Forelimb muscle (tissue), 1 donor: ENCODE results near the gene RASIP1. TPM values are rescaled to one million over a fixed set of nuclear protein-coding genes. Genes with fewer than 3 reads are reported as not detected.
"Not testable (repeated sequence)": the region's sequence is repeated elsewhere in the genome, so short reads cannot be mapped to it uniquely, and the experiment has no call there.

Experiments used
- DNase-seq: peaks from one replicate; pipeline ENCODE4 v3.0.0-alpha.2; 2013; ENCODE audit warnings: low read depth
- polyA plus RNA-seq: library from polyadenylated mRNA; unstranded; fragments of 120-200 nt; gene quantifications from one replicate; pipeline ENCODE4 v1.2.1, GENCODE V29; 2013; ENCODE audit not compliant: insufficient read length

The RASIP1 gene, protein sequence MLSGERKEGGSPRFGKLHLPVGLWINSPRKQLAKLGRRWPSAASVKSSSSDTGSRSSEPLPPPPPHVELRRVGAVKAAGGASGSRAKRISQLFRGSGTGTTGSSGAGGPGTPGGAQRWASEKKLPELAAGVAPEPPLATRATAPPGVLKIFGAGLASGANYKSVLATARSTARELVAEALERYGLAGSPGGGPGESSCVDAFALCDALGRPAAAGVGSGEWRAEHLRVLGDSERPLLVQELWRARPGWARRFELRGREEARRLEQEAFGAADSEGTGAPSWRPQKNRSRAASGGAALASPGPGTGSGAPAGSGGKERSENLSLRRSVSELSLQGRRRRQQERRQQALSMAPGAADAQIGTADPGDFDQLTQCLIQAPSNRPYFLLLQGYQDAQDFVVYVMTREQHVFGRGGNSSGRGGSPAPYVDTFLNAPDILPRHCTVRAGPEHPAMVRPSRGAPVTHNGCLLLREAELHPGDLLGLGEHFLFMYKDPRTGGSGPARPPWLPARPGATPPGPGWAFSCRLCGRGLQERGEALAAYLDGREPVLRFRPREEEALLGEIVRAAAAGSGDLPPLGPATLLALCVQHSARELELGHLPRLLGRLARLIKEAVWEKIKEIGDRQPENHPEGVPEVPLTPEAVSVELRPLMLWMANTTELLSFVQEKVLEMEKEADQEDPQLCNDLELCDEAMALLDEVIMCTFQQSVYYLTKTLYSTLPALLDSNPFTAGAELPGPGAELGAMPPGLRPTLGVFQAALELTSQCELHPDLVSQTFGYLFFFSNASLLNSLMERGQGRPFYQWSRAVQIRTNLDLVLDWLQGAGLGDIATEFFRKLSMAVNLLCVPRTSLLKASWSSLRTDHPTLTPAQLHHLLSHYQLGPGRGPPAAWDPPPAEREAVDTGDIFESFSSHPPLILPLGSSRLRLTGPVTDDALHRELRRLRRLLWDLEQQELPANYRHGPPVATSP
- polyA plus RNA-seq: 25.9 TPM

DNA sequence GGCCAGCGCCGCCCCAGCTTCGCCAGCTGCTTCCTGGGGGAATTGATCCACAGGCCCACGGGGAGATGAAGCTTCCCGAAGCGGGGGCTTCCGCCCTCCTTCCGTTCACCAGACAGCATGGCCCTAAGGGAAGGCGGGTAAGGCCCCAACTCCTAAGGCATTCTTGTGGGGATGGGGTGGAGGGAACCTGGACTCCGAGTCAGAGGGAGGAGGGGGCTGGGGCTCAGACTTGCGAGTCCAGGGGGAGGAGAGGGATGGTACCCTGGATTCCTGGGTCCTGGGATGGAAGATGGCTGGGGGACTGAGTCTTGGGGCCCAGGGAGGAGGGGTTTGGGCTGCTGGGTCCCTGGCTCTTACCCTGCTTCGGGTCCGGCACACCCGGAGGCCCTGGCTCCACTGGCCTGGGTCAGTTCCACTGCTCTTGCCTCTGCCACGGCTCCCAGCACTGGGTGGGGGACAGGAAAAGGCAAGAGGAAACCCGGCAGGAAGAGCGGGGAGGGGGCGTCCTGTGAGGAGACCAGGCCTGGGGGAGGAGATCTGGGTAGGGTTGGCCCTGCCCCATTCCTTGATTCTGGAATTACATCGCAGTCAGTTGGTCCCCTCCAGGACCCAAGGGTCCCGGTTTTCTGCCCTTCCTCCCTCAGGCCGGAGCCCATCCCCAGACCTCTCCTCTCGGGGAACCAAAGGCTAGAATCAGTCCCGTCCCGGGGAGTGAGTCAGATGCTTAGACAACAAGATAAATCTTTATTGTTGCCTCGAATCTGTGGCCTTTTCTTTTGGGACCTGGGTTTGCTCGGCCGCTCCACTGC lies at the start of gene RASIP1:
Gene RASIP1 (minus strand): TSS at position 447 of the 809 bp plus-strand sequence. CDS start 328 bp downstream, at position 119.
- DNase-seq: no peak

DNA sequence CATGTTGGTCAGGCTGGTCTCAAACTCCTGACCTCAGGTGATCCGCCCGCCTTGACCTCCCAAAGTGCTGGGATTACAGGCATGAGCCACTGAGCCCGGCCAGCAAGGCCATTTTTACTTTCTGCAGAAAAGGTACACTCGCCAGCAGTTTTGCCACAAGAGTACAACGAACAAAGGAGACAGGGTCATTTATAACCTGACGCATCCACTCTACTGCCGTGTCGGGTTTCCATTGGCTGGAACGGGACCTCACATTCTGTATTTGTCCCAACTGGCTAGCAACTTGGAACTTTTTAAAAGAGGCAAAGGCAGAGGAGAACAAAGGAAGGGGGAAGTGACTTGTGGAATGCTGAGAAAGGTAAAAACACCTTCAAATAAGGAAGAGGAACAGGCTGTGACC lies 46.9 kb upstream of the RASIP1 start:
- DNase-seq: not testable (repeated sequence)

DNA sequence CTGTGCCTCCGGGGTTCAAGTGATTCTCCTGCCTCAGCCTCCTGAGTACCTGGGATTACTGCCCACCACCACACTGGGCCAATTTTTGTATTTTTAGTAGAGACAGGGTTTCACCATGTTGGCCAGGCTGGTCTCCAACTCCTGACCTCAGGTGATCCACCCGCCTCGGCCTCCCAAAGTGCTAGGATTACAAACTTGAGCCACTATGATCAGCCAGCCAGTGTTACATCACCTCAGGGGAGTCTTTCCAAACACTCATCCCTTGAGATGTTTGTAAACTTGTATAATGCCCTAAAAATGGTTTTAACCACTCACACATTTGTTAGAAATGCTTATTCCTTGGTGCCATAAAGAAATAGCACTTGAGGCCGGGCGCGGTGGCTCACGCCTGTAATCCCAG lies 46.0 kb upstream of the RASIP1 start:
- DNase-seq: not testable (repeated sequence)

DNA sequence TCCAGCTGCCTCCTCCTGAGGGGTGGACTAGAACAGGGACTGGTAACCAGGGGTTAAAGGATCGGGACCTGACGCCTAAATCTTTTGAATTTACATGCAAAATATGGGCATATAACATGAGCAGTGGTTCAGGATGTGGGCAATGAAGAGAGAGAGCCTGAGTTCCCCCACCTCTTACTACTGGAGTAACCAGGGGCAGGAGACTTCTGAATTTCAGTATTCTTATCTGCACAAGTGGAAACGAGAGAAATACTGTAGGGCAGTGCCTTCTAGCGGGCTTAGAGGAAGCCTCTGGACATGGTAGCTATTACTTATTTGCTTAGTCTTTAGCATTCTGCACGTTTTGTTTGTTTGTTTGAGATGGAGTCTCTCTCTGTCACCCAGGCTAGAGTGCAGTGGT lies 44.1 kb upstream of the RASIP1 start:
- DNase-seq: no peak

DNA sequence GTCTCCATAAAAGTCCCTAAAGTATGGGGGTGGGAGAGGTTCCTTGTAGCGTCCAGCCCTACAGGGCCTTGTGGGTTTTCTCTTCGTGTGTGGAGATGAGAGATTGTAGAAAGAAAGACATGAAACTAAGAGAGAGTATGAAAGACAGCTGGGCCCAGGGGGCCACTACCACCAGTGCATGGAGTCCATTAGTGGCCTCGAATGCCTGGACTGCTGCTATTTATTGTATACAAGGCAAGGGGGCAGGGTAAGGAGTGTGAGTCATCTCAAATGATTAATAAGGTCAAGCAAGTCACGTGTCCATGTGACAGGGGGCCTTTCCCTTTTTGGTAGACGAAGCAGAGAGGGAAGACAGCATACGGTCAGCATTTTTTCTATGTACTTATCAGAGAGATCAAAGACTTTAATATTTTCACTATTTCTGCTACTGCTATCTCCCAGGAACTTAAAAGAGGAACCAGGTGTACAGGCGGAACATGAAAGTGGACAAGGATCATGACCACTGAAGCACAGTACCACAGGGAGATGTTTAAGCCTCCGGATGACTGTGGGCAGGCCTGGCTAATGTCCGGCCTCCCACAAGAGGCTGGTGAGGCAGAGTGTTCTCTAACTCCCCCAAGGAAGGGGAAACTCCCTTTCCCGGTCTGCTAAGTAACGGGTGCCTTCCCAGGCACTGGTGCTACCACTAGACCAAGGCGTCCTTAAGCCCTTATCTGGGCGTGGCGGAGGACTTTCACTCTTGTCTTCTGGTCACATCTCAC lies 40.4 kb upstream of the RASIP1 start:
- no peak for DNase-seq

DNA sequence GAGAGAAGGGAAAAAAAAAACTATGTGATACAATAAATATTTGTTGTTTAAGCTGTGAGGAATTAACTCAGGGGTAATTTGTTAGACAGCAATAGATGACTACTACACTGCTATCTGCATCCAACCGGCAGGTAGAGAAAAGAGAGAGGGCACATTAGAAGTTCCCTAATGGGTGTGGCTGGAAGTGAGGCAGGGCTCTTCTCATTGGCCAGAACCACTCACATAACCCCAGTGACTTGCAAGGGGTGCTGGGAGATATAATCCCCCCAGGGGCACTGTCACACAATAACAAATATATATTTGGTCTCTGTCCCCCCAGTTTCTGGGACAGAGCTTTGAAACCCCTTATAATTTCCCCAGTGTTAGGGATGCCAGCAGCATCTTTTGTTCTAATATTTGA lies 39.2 kb upstream of the RASIP1 start:
- DNase-seq: no peak

DNA sequence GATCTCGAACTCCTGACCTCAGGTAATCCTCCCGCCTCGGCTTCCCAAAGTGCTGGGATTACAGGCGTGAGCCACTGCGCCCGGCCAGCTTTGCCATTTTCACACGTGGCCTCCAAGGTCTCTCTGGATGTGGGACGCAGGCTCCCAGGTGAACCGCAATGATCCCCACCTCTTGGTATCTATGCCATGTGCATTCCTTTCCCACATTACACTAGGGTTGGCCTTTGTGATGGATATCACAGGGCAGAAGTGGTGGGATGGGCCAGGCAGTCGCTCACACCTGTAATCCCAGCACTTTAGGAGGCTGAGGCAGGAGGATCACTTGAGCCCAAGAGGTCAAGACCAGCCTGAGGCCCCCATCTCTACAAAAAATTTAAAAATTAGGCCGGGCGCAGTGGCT lies 37.3 kb upstream of the RASIP1 start:
- no peak for DNase-seq

DNA sequence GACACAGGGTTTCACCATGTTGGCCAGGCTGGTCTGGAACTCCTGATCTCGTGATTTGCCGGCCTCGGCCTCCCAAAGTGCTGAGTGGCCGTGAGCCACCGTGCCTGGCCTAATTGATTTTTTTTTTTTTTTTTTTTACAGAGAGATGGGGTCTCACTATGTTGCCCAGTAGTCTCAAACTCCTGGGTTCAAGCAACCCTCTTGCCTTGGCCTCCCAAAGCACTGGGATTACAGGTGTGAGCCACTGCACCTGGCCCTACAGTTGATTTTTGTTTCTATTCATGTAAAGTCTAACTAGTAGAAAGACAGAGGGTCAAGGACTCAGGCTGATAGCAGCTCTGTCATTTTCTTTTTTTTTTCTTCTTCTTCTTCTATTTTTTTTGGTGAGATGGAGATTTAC lies 36.7 kb upstream of the RASIP1 start:
- no peak for DNase-seq

DNA sequence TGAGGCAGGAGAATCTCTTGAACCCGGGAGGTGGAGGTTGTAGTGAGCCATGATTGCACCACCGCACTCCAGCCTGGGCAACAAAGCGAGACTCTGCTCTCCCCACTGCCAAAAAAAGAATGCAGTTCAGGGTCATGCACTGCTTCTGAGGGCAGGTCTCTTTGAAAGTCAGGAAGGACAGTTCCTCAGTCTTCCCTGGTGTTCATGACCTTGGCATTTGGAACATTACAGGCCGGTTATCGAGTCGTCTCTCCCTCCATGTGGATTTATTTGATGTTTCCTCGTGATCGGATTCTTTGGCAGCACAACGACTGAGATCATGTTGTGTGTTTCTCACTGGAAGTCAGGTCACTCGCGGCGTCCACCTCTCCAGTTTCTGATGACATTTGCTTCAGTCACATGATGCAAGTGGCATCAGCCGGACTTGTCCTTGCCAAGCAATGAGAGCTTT lies 32.1 kb upstream of the RASIP1 start:
- no peak for DNase-seq

DNA sequence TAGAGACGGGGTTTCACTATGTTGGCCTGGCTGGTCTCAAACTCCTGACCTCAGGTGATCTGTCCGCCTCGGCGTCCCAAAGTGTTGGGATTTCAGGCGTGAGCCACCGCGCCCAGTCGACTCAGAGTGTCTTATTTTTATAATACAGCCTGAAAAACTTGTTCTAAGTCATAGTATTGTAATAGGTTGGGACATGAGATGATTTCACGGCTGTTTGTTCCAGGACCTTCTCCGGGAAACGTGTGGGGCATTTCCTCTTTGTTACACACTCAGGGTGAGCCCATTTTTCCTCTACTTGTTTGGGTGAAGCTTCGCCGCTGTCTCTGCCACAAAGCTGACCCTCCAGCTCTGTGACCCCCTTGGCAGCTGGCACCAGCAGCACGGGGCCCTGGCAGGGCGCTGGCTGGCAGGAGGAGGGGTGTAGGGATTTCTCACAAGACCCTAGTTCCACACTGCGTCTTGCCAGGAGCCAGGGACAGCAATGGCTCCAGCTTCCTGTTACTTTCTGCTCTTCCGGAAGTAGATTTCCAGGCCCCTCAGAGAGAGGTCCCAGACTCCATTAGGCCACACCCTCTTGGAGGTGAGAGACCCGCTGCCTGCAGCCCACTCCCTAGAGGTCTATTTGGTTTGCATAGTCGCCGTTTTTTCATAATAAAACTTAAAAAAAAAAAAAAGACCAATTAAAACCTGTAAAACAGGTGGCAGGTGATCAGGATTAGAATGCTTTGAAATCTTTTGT lies 30.5 kb upstream of the RASIP1 start:
- no peak for DNase-seq

DNA sequence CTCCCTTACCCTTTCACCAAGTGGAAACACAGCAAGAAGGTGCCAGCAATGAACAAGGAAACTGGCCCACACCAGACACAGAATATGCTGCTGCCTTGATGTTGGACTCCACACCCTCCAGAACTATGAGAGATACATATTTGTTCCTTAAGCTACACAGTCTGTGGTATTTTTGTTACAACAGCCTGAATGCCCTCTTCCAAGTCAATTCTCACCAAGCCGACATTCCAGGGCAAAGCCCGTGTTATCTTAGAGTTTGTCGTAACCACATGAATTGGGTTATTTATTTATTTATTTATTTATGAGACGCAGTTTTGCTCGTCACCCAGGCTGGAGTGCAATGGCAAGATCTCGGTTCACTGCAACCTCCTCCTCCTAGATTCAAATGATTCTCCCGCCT lies 29.9 kb upstream of the RASIP1 start:
- no peak for DNase-seq

DNA sequence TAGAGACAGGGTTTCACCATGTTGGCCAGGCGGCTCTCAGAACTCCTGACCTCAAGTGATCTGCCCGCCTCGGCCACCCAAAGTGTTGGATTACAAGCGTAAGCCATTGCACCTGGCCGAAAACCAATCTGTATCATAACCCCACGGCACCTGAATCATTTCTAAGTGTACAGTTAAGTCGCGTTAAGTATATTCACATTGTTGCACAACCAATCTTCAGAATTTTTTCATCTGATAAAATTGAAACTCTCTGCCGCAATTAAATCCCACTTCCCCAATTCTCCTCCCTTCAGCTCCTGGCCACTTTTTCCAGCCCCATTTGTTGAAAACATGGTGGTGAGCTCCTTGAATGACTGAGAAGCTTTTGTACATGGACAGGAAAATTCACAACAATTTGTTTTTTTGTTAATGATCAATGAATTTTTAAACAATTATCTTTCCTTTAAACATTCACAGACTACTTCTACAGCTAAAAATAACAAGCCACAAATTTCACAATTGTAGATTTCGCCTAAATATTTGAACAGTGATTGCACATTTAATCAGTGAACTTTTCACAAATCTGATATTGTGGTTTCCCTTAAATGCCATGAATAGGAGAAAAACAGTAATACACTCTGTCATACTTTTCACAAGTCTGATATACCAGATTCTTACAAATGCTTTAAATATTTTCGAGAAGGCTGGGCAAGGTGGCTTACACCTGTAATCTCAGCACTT lies 28.7 kb upstream of the RASIP1 start:
- DNase-seq: no peak

DNA sequence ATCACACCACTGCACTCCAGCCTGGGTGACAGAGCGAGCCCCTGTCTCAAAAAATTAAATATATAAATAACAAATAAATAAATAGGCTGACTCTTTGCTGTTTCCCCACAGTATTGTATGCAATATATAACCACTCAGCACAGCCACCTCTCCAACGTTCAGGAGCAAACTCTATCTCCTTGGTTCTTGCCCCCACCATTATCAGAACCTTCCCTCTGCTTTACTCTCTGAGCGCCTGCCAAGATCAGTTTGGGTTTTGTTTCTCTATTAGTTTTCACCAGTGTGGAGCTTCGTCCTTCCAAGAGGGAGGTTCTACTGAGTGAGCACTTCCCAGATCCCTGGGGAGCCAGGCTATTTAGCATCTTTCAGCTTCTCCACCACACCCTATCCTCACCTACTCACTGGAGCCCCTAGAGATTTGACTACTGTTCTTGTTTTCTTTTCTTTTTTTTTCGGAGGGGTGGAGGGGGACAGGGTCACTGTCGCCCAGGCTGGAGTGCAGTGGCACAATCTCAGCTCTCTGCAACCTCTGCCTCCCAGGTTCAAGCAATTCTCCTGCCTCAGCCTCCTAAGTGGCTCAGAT lies 27.9 kb upstream of the RASIP1 start:
- DNase-seq: not testable (repeated sequence)

DNA sequence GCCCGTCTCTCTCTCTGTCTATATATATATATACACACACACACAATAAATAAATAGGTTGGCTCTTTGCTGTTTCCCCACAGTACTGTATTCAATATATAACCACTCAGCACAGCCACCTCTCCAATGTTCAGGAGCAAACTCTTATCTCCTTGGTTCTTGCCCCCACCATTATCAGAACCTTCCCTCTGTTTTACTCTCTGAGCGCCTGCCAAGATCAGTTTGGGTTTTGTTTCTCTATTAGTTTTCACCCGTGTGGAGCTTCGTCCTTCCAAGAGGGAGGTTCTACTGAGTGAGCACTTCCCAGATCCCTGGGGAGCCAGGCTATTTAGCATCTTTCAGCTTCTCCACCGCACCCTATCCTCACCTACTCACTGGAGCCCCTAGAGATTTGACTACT lies 25.4 kb upstream of the RASIP1 start:
- not testable (repeated sequence) for DNase-seq

DNA sequence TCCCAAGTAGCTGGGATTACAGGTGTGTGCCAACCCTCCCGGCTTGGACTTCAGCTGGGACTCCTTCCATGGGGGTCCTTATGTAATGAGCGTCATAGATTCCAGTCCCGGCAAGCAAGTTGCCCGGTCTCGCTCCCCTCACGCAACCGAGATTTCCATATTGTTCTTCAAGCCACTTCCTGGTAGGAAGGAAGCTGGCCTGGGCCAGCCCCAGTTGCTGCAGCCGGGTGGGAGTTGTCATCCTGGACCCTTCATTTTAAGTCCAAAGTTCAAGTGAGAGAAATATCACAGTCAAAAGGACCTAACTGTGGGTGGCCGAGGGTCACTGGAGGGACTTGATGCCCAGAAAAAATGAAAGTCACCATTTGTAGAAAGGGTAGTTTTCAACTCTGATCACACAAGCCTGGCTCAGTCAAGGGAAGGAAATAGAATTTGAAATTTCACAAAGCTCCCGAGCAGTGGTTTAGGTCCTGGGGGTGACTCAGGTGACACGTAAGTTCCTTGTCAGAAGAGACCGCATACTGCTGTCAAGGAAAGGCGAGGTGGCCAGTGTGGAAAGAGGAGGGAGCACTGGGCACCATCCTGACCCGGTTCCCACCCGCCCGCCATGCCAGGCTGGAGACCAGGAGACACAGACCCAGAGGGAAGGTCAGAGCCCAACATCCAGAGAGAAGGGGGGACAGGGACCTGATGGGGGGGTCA lies 20.2 kb upstream of the RASIP1 start:
- DNase-seq: no peak

DNA sequence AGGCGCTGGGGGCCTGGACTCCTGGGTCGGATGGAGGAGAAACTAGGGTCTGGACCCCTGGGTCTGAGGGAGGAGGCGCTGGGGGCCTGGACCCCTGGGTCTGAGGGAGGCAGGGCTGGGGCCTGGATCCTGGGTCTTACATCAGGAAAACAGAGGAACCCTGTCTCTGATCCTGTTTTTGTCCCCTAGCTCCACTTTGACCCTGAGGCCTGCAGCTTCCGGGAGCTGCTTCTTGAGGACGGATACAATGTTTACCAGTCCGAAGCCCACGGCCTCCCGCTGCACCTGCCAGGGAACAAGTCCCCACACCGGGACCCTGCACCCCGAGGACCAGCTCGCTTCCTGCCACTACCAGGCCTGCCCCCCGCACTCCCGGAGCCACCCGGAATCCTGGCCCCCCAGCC lies 17.3 kb upstream of the RASIP1 start:
- no peak for DNase-seq

DNA sequence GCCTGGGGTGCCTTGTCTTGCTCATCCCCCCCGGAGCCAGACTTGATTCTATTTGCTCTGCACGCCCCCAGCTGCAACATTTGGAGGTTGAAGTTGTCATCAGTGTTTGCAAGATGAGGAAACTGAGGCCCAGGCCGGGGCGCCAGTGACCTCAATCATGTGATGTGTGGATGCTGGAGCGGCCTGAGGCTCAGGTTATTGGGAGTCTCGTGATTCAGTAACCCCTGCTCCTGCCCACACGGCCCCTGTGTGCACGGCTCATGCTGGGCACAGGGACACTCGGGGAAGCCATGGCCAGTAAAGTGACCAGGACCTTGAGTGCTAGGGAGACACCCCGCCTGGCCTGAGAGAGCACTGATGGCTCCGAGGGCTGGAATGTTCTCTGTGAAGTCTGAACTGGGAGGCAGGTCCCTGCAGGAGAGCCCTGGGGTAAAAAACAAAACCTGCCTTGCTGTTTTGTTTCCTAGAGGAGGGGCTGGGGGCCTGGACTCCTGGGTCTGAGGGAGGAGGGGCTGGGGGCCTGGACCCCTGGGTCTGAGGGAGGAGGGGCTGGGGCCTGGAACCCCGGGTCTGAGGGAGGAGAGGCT lies 16.8 kb upstream of the RASIP1 start:
- DNase-seq: no peak

DNA sequence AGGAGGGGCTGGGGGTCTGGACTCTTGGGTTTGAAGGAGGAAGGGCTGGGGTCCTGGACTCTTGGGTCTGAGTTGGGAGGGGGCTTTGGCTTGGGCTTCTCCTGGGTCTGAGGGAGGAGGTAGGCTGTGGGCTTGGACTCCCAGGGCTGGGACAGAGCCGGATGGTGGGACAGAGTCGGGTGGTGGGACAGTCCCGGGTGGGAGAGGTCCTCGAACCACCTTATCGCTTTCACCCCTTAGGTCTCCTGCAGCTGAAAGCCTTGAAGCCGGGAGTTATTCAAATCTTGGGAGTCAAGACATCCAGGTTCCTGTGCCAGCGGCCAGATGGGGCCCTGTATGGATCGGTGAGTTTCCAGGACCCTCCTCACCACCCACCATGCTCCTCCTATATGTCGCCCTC lies 16.3 kb upstream of the RASIP1 start:
- no peak for DNase-seq
